Measurements from ENCODE around the gene DISC1. TPM values are rescaled to one million over a fixed set of nuclear protein-coding genes. Genes with fewer than 3 reads are reported as not detected.

The DISC1 gene
- total RNA-seq, 1 experiment from 2014 or later: 13.5 TPM

GRCh38 chr1:231596337-231596791 lies 30.2 kb upstream of the DISC1 start:
- Mint-ChIP-seq H3K27me3 (ENCODE audit: insufficient read depth, unreplicated experiment) (no peaks in the 10 kb centered on the region), H3K4me3 (ENCODE audit: unreplicated experiment) (no peak overlapping the region), H3K9me3 (ENCODE audit: unreplicated experiment) (no peaks in the 10 kb centered on the region), H3K36me3 (ENCODE audit: insufficient read depth, unreplicated experiment) (no peaks in the 10 kb centered on the region), H3K27ac (ENCODE audit: unreplicated experiment) (no peak overlapping the region), H3K4me1 (ENCODE audit: low read depth, unreplicated experiment) (peaks cover 8% of the 10 kb centered on the region)
- no peak overlapping the region for H3K4me3 ChIP-seq (ENCODE audit: low read depth, low read length)
- H3K9me3 ChIP-seq: no peaks in the 10 kb centered on the region
- no peaks in the 10 kb centered on the region for H3K36me3 ChIP-seq (ENCODE audit: control insufficient read depth, insufficient read depth, low read length)
- intact Hi-C loops (cut with micrococcal nuclease; ENCODE audit: unreplicated experiment): no loop called here
- no peak for TF ChIP-seq CTCF (IDR thresholded peaks at IDR 0.05; ENCODE audit: insufficient read depth in 1 of 2, low read depth in 1 of 2, low read length in 1 of 2, severe bottlenecking in 1 of 2, unreplicated experiment in 1 of 2)
- no peaks in the 10 kb centered on the region; the same call in 1 of the 2 replicates for H3K4me1 ChIP-seq
- no TSS peak for BruUV-seq (replicated peaks)
- DNase-seq: no peak
- CTCF ChIA-PET: no interaction called here
- POLR2A ChIA-PET: no interaction called here
- no peaks in the 10 kb centered on the region for H3K27me3 ChIP-seq (replicated peaks; ENCODE audit: control insufficient read depth, insufficient read depth, low read length)

GRCh38 chr1:231597971-231598370 lies 28.6 kb upstream of the DISC1 start:
- H3K9me3 ChIP-seq: no peaks in the 10 kb centered on the region
- intact Hi-C loops (cut with micrococcal nuclease; ENCODE audit: unreplicated experiment): no loop called here
- no peak overlapping the region for H3K4me3 Mint-ChIP-seq (ENCODE audit: unreplicated experiment)
- no peaks in the 10 kb centered on the region for H3K36me3 ChIP-seq (ENCODE audit: control insufficient read depth, insufficient read depth, low read length)
- DNase-seq: no peak
- no peak overlapping the region for H3K4me3 ChIP-seq (ENCODE audit: low read depth, low read length)
- BruUV-seq (replicated peaks): no TSS peak
- TF ChIP-seq CTCF (IDR thresholded peaks at IDR 0.05; ENCODE audit: insufficient read depth in 1 of 2, low read depth in 1 of 2, low read length in 1 of 2, severe bottlenecking in 1 of 2, unreplicated experiment in 1 of 2): no peak
- H3K27ac Mint-ChIP-seq (ENCODE audit: unreplicated experiment): no peak overlapping the region
- H3K27me3 Mint-ChIP-seq (ENCODE audit: insufficient read depth, unreplicated experiment): no peaks in the 10 kb centered on the region
- peaks cover 8% of the 10 kb centered on the region for H3K4me1 Mint-ChIP-seq (ENCODE audit: low read depth, unreplicated experiment)
- H3K4me1 ChIP-seq: no peaks in the 10 kb centered on the region; the same call in 1 of the 2 replicates
- CTCF ChIA-PET: no interaction called here
- H3K9me3 Mint-ChIP-seq (ENCODE audit: unreplicated experiment): no peaks in the 10 kb centered on the region
- H3K27me3 ChIP-seq (replicated peaks; ENCODE audit: control insufficient read depth, insufficient read depth, low read length): no peaks in the 10 kb centered on the region
- POLR2A ChIA-PET: no interaction called here
- no peaks in the 10 kb centered on the region for H3K36me3 Mint-ChIP-seq (ENCODE audit: insufficient read depth, unreplicated experiment)

GRCh38 chr1:231600458-231600976 lies 26.1 kb upstream of the DISC1 start:
- no peak overlapping the region for H3K27ac Mint-ChIP-seq (ENCODE audit: unreplicated experiment)
- H3K4me1 Mint-ChIP-seq (ENCODE audit: low read depth, unreplicated experiment): peaks cover 6% of the 10 kb centered on the region
- no peak for TF ChIP-seq CTCF (IDR thresholded peaks at IDR 0.05; ENCODE audit: insufficient read depth in 1 of 2, low read depth in 1 of 2, low read length in 1 of 2, severe bottlenecking in 1 of 2, unreplicated experiment in 1 of 2)
- H3K4me3 ChIP-seq (ENCODE audit: low read depth, low read length): no peak overlapping the region
- no peak for DNase-seq
- no peaks in the 10 kb centered on the region for H3K9me3 Mint-ChIP-seq (ENCODE audit: unreplicated experiment)
- CTCF ChIA-PET: interaction anchor here (0.6 kb wide), 1 partner anchor 263 kb away, joined by 3 read pairs; the partner anchor contains the start of gene EXOC8
- H3K27me3 ChIP-seq (replicated peaks; ENCODE audit: control insufficient read depth, insufficient read depth, low read length): no peaks in the 10 kb centered on the region
- intact Hi-C loops (cut with micrococcal nuclease; ENCODE audit: unreplicated experiment): no loop called here
- no peaks in the 10 kb centered on the region for H3K27me3 Mint-ChIP-seq (ENCODE audit: insufficient read depth, unreplicated experiment)
- no peaks in the 10 kb centered on the region for H3K9me3 ChIP-seq
- no TSS peak for BruUV-seq (replicated peaks)
- POLR2A ChIA-PET: no interaction called here
- H3K36me3 Mint-ChIP-seq (ENCODE audit: insufficient read depth, unreplicated experiment): peaks cover 4% of the 10 kb centered on the region
- H3K4me1 ChIP-seq: no peaks in the 10 kb centered on the region; the same call in 1 of the 2 replicates
- H3K36me3 ChIP-seq (ENCODE audit: control insufficient read depth, insufficient read depth, low read length): no peaks in the 10 kb centered on the region
- H3K4me3 Mint-ChIP-seq (ENCODE audit: unreplicated experiment): no peak overlapping the region

Data from Caco-2 (cell line).